MM.1S (cell line): ENCODE measurements around the gene BLOC1S1.

Experiments
- EZH2 ChIP-seq: fragments of 300-600 bp; sonication (generic); optimal IDR thresholded peaks from 2 replicates; pipeline ENCODE3; 2017; ENCODE audit warnings: low read depth, mild to moderate bottlenecking, antibody characterized with exemption, low read length, mixed read lengths
- TF ChIP-seq, protein P1 (sequence below): fragments of 300-600 bp; sonication (generic); IDR thresholded peaks from 2 replicates; pipeline ENCODE4 v1.5.1; 2016; ENCODE audit warnings: antibody characterized with exemption, low read length, mixed read lengths

DNA sequence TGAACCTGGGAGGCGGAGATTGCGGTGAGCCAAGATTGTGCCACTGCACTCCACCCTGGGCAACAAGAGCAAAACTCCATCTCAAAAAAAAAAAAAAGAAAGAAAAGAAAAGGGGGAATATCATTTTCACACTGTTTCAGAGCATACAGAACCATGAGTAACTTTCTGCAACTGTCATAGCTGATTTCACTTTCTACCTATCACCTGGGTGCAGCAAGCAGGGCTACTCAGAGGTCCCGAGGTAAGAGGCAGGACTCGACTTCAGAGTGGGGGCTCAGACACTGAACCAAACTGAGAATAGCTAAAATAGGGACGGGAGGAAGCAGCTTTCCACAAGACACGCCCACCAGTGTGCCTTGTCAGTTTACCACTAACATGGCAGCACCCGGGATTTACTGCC is 49.3 kb upstream of the BLOC1S1 start:
- no peak for TF ChIP-seq EZH2
- TF ChIP-seq, protein P1, sequence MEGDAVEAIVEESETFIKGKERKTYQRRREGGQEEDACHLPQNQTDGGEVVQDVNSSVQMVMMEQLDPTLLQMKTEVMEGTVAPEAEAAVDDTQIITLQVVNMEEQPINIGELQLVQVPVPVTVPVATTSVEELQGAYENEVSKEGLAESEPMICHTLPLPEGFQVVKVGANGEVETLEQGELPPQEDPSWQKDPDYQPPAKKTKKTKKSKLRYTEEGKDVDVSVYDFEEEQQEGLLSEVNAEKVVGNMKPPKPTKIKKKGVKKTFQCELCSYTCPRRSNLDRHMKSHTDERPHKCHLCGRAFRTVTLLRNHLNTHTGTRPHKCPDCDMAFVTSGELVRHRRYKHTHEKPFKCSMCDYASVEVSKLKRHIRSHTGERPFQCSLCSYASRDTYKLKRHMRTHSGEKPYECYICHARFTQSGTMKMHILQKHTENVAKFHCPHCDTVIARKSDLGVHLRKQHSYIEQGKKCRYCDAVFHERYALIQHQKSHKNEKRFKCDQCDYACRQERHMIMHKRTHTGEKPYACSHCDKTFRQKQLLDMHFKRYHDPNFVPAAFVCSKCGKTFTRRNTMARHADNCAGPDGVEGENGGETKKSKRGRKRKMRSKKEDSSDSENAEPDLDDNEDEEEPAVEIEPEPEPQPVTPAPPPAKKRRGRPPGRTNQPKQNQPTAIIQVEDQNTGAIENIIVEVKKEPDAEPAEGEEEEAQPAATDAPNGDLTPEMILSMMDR = no peak
